Measurements from ENCODE around the gene KNDC1.

Gene KNDC1

GRCh38 chr10:133266056-133266795 is 106.2 kb downstream of the KNDC1 start:
- FAIRE-seq, result no peak

GRCh38 chr10:133267293-133267692 is 107.3 kb downstream of the KNDC1 start:
- no peak for FAIRE-seq

- FAIRE-seq, result no peak
These were observed 107.8 kb downstream of the KNDC1 start for GRCh38 chr10:133267829-133268228.

GRCh38 chr10:133268532-133268931 is 108.5 kb downstream of the KNDC1 start:
- FAIRE-seq, result no peak

- FAIRE-seq, result no peak
These were observed 109.3 kb downstream of the KNDC1 start for GRCh38 chr10:133269367-133269766.

GRCh38 chr10:133270204-133270603 is 110.2 kb downstream of the KNDC1 start:
- FAIRE-seq, result no peak

- no peak for FAIRE-seq
These were observed 110.8 kb downstream of the KNDC1 start for GRCh38 chr10:133270773-133271297.

GRCh38 chr10:133271521-133272300 is 111.7 kb downstream of the KNDC1 start:
- no peak for FAIRE-seq

- no peak for FAIRE-seq
These were observed 112.4 kb downstream of the KNDC1 start for GRCh38 chr10:133272301-133272963.

- FAIRE-seq, result no peak
These were observed 113.0 kb downstream of the KNDC1 start for GRCh38 chr10:133272964-133273420.

GRCh38 chr10:133273534-133274143 is 113.6 kb downstream of the KNDC1 start:
- FAIRE-seq, result no peak

GRCh38 chr10:133274751-133275683 is 115.0 kb downstream of the KNDC1 start:
- no peak for FAIRE-seq

- no peak for FAIRE-seq
These were observed 115.7 kb downstream of the KNDC1 start for GRCh38 chr10:133275684-133276092.
